ENCODE results near the gene NR6A1.

The NR6A1 gene

GRCh38 chr9:124470726-124471125 is 300.4 kb downstream of the NR6A1 start:
- no peak overlapping the region for H3K4me3 ChIP-seq
- TF ChIP-seq CTCF (IDR thresholded peaks at IDR 0.05): no peak
- no peak for DNase-seq (ENCODE audit: low spot score)
- H3K27ac ChIP-seq: no peak overlapping the region

GRCh38 chr9:124470306-124470705 is 300.8 kb downstream of the NR6A1 start:
- no peak for DNase-seq (ENCODE audit: low spot score)
- Histone ChIP-seq H3K4me3 (no peak overlapping the region), H3K27ac (no peak overlapping the region)
- TF ChIP-seq CTCF (IDR thresholded peaks at IDR 0.05): no peak

- Histone ChIP-seq H3K4me3 (no peak overlapping the region), H3K27ac (no peak overlapping the region)
- no peak for DNase-seq (ENCODE audit: low spot score)
- TF ChIP-seq CTCF (IDR thresholded peaks at IDR 0.05): no peak
Observed at GRCh38 chr9:124469011-124469832, 301.9 kb downstream of the NR6A1 start.

GRCh38 chr9:124468061-124468740 is 302.9 kb downstream of the NR6A1 start:
- H3K27ac ChIP-seq: no peak overlapping the region
- no peak for TF ChIP-seq CTCF (IDR thresholded peaks at IDR 0.05)
- H3K4me3 ChIP-seq: no peak overlapping the region
- DNase-seq (ENCODE audit: low spot score): no peak

- no peak for DNase-seq (ENCODE audit: low spot score)
- no peak for TF ChIP-seq CTCF (IDR thresholded peaks at IDR 0.05)
- H3K27ac ChIP-seq: no peak overlapping the region
- no peak overlapping the region for H3K4me3 ChIP-seq
Observed at GRCh38 chr9:124467410-124468060, 303.6 kb downstream of the NR6A1 start.

Data from coronary artery (tissue), 2 donors.